Stimulated activated CD4-positive, alpha-beta T cell treated with anti-CD3 and anti-CD28 coated beads, Interleukin-2, amount 100 ng/mL, for 48 hours (primary cell): Measurements from ENCODE around the gene FLCN.
A peak's percentile ranks its signal among the peaks of the same experiment; 100 is the strongest.
"Not testable (repeated sequence)": the region's sequence is repeated elsewhere in the genome, so short reads cannot be mapped to it uniquely, and the experiment has no call there.

ENCODE experiments used
- DNase-seq, 2 donors: peaks; one replicate each; pipeline ENCODE4 v3.0.0-alpha.2; 2020

Gene FLCN, protein sequence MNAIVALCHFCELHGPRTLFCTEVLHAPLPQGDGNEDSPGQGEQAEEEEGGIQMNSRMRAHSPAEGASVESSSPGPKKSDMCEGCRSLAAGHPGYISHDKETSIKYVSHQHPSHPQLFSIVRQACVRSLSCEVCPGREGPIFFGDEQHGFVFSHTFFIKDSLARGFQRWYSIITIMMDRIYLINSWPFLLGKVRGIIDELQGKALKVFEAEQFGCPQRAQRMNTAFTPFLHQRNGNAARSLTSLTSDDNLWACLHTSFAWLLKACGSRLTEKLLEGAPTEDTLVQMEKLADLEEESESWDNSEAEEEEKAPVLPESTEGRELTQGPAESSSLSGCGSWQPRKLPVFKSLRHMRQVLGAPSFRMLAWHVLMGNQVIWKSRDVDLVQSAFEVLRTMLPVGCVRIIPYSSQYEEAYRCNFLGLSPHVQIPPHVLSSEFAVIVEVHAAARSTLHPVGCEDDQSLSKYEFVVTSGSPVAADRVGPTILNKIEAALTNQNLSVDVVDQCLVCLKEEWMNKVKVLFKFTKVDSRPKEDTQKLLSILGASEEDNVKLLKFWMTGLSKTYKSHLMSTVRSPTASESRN

DNA sequence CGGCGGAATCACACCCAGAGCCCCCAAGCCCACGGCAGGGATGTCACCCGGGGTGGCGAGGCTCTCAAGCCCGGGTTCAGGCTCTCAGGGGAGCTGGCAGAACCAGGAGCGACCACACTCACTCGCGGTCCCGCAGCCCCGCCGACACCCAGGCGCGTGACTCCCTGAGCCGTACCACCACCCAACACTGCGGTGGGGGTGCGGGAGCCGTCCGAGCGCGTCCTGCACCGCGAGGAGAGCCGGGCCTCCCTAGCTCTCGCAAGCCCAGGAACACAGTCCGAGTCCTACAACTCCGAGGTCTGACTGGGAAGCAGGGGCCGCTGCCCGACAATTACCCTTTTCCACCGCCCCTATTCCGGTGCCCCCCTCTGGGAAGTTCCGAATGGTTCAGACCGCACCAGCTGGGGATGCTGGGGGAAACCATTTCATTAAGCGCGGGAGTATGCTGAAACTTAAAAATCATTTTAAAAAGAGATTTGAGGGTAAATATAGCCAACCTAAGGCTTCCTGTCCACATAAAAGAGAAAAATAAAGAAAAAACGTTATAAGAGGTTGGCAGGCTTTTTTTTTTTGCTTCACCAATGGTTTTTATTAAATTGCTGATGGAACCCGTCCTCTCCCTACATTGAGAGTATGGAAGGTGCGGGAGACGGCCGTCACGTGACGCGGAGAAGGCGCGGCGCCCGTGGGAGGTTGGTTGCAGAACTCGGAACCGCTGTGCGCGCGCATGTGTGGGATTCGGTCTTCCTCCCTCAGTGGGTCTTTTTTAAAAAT lies at the start of gene FLCN:
TSS of gene FLCN (minus strand) at position 143 of the 774 bp plus-strand sequence. CDS start 9,031 bp downstream, outside the sequence.
- DNase-seq, result peak; percentile 81 to 87

DNA sequence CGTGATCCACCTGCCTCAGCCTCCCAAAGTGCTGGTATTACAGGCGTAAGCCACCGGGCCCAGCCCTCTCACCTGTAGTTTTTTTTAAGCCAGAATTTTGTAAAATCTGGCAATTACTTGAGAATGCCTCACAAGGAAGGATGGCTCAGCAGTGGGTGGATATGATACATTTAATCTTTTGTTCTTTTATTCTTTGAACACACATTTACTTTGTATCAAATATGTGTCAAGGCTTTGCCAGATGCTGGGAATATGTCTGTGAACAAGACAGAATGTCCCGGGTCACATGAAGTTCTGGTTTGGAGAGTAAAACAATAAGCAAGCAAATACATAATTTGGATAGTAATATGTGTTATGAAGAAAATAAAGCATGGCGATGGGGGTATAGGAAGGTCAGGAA lies 49.0 kb upstream of the FLCN start:
- no peak for DNase-seq

DNA sequence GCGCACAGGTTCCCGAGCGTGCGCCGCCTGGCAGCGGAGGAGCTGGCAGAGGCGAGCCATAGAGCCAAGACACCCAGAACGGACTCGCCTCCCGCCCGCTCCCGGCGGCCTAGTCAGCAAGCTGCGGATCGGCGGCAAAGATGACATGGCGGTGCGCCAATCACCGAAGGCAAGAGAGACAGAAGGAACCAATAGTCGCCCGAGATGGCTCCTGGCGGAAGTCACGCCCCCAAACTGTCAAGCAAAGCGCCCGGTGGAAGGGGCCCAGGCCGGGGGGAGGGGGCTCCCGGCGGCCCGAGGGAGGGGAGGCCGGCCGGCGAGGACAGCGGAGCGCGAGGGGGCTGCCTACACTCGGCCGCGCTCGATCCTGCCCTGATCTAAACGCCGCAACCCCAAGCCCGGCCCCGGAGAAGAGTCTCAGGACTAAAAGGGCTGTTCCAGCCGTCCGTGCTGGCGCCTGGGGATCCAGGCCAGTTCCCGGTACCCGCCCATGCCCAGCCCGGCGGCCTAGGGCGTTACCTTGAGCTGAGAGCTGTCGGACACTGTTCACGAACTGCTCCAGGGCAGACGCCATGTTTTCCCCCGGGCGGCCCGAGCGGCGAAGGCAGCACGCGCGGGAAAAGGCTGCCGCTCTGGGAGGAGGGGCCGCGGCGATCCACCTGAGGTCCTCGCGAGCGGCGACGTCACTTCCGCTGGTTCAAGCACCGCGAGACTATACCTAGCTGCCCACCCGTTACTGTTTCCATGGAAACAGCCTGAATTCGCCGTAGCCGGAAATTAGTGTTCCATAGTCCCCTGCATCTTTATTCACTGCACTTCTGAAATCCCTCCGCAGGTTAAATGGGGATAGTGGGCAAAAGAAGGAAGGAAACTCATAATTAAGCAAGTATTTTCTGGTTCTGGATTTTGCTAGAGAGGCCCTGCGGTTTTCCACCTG lies 43.9 kb upstream of the FLCN start, which contains the start of gene COPS3:
TSS of gene COPS3 (minus strand) at position 634 of the 937 bp plus-strand sequence. CDS start at position 574, 60 bp downstream.
- DNase-seq, result peak; percentile 94 to 95

DNA sequence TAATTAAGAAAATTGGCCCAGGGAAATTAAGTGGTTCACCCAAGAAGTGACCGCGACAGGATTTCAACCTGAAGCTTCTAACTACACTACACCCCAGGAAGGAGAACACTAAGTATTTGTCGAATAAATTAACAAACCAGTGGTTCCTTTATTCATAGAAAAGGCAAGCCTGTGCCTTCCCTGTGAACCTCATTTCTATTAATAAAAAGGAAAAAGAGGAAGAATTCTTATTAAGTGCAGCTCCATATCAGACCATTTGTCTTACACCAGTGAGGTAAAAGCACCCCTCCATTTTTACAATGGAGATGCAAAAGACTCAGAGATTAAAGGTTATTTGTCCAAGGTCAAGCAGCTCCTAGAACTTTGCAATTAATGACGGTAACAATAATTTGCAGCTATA lies 42.3 kb upstream of the FLCN start:
- no peak for DNase-seq

DNA sequence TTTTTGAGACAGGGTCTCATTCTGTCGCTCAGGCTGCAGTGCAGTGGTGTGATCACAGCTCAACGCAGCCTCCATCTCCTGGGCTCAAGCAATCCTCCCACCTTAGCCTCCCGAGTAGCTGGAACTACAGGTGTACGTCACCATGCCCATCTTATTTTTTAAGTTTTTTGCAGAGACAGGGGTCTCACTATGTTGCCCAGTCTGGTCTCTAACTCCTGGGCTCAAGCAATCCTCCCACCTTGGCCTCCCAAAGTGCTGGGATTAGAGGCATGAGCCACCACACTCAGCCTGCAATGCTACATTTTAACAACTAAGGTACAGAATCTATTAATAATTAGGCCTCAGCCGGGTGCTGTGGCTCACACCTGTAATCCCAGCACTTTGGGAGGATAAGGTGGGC lies 40.5 kb upstream of the FLCN start:
- not testable (repeated sequence) for DNase-seq

DNA sequence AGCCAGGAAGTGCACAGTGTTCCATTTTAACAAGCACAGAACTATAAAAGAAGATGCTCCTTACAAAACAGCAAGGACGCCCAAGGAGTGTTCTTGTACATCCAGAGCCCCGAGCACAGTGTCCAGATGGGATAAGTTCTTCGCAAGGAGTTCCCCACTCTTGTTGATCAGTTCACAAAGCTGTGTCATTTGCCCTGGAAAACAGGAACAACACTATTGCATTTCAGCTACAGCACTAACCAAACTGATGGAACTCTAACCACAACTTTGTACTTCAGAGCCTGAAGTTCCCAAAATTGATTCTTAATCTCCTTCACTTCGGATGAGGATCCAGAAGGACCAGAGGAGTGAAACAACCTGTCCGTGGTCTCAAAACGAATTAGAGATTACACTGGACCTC lies 39.0 kb upstream of the FLCN start:
- no peak for DNase-seq

DNA sequence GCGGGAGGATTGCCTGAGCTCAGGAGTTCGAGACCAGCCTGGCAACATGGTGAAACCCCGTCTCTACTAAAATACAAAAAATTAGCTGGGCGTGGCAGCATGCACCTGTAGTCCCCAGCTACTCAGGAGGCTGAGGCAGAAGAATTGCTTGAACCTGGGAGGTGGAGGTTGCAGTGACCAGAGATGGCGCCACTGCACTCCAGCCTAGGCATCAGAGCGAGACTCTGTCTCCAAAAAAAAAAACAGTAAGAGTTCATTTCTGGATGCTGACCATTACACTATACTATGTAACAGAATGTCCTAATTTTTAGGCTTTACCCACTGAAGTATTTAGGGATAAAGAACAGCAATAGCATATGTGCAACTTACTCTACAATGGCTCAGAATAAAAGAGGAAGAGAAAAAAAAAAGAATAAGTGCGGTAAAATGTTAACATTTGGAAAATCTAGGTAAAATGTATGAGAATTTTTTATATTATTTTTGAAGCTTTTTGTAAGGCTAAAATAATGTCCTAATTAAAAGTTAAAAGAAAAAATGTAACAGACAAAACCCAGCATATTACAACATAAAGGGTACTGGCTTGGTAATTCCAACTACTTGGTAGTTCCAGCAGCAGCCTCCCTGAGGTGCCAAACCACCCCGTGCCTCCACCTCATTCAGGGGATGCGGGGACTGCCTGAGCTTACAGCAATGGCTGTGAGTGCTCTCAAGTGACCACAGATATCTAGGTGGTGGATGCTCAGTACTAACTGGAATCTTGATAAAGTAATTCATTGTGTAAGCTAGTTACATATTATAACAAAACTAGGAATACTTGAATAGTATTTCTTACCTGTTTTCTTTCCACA lies 33.2 kb upstream of the FLCN start:
- DNase-seq, result peak; percentile 13 to 18

DNA sequence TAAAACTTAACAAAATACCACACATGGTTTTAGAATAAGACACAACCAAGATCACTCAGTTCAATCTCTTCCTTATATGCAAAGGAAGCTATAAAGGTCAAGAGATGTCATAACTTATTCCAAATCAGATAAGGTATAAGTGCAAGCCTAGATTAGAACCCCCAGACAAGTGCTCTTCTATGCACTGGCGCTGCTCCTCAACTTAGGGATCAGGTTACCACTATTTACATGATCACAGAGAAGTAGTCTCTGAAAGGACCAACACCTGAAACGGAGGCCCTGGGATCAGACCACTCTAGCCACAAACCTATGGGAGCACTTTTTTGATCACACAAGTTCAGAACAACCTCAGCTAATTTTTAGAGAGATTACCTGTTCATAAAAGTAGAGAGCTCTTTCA lies 27.5 kb upstream of the FLCN start:
- no peak for DNase-seq

DNA sequence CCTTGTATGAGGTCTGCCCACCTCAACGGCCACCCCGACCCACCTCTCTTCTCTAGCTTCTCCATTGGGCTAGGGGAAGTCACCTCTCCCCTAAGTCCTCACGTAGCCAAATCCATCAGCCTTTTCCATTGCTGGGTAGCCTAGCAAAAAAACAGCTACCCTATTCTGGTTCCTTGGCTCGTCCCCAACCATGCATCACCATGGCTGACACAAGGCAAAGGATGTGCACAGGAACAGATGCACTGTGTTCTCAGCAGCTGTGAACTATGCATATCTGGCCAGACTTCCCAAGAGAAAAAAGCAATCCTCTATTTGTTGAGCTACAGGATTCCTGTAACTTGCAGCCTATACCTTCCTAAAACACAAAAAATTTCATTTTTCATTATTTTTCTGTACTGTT lies 22.0 kb upstream of the FLCN start:
- no peak for DNase-seq

DNA sequence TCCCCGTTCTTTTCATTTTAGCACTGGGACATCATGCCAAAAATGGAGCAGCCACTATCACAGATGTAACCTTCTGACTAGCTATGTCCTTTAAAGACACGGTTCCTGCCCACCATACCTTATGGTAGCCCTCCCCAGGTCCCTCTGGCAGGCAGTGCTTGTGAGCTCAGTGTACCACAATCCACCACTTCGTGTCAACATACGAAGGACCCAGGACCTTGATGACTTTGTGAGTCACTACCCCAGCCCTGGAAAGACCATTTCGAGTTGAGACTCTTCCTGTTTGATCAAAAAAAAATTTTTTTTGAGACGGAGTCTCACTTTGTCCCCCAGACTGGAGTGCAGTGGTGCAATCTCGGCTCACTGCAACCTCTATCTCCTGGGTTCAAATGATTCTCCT lies 21.0 kb upstream of the FLCN start:
- no peak for DNase-seq

DNA sequence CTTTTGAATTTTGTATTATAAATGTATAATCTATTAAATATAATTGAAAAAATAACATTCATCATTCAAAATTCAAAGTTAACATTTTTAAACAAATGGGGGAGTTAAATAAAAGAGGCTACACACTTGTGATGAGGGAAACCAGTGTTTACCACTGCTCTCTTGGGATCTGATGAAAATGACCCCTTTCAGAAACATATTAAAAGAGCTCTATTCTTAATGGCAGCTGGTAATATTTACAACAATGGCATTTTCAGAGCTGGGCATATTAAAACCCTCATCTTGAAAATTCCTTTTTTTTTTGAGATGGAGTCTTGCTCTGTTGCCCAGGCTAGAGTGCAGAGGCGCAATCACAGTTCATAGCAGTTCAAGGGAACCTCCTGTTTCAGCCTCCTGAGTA lies 19.3 kb upstream of the FLCN start:
- no peak for DNase-seq

DNA sequence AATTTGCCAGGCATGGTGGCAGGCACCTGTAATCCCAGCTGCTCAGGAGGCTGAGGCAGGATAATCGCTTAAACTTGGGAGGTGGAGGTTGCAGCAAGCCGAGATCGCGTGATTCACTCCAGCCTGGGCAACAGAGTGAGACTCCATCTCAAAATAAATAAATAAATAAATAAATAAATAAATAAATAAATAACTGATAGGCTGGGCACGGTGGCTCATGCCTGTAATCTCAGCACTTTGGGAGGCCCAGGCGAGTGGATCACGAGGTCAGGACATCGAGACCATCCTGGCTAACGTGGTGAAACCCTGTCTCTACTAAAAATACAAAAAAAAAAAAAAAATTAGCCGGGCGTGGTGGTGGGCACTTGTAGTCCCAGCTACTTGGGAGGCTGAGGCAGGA lies 18.7 kb upstream of the FLCN start:
- not testable (repeated sequence) for DNase-seq

DNA sequence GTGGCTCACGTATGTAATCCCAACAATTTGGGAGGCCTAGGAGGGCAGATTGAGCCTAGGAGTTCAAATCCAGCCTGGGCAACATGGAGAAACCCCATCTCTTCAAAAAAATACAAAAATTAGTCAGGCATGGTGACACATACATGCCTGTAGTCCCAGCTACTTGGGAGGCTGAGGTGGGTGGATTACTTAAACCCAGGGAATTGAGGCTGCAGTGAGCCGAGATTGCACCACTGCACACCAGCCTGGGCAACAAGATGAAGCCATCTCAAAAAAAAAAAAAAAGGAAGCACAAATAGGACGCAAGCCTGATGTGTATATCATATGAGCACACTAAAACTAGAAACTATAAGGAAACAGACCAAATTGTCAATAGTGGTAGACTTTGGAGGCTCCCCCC lies 17.1 kb upstream of the FLCN start:
- DNase-seq, result no peak

DNA sequence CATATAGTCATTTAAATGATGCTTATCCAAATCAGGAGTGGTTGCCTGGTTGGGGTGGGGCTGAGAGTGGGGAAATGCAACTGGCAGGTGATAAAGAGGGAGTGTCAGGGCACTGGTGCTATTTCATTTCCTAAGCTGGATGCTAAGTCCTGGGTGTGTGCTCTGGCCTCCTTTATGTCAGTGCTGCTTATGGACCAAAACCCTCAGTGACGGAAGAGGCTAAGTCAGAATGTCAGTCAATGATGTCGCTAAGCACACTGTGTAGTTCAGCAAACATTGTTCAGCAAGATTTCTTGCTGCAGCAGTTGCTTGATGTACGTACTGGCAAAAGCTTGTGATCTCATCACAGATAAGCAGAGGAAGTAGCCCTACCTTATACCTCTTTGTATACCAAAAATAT lies 16.4 kb upstream of the FLCN start:
- no peak for DNase-seq

DNA sequence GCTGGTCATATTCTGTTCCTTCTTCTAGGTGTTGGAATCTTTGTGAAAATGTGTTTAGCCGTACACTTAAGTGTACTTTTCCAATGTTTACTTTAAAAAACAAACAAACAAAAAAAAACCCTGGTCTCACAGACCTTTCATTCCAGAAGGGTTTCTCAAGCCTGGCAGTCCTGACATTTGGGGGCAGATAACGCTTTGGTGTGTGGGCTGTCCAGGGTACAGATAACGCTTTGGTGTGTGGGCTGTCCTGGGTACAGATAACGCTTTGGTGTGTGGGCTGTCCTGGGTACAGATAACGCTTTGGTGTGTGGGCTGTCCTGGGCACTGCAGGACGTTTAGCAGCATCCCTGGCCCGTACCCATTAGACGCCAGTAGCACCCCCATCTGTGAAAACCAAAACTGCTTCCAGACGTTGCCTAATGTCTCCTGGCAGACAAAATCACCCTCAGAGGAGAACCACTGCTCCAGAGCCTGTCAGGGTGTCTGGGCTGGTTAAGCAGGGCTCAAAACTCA lies 15.2 kb upstream of the FLCN start:
- DNase-seq, result no peak

DNA sequence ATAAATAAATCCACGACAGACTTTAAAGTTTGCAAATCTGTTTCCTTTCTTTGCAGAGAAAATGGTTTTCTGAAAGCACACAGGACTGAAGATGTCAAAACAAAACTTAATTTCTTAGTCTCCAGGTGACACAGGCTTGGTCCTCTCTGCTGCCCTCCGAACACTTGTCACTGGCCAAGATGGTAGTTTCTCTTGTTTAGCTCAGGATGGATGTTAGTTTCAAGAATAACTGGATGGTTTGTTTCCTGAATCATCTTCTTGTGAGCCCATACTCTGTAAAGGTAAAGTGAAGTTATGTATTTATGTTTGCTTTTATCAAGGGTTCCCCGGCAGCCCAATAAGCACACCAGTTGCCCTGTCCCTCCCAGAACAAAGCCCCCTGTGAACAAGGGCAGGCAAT lies 9.9 kb upstream of the FLCN start:
- DNase-seq, result no peak

DNA sequence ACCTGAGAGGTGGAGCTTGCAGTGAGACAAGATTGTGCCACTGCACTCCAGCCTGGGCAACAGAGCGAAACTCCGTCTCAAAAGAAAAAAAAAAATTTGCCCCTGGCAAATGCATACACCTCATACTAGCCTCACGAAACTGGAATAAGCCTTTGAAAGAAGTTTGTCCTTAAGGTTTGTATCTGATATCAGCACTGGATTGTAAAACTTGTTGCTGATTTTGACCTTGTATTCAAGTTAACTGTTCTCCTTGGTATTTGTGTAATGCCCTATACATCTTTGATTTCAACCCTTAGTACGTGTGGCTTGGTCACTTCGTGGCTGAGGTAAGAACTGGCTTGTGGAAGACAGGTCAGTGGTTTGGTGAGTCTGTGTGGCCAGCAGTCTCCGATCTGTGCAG lies 6.2 kb upstream of the FLCN start:
- DNase-seq, result no peak

DNA sequence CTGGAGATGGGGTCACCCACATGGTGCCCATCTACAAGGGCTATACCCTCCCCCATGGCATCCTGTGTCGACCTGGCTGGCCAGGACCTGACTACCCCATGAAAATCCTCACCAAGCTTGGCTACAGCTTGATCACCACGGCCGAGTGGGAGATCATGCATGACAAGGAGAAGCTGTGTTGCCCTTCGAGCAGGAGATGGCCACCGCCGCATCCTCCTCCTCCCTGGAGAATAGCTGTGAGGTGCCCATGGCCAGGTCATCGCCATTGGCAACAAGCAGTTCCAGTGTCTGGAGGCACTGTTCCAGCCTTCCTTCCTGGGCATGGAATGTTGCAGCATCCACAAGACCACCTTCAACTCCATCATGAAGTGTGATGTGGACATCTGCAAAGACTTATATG lies 5.3 kb upstream of the FLCN start:
- no peak for DNase-seq

DNA sequence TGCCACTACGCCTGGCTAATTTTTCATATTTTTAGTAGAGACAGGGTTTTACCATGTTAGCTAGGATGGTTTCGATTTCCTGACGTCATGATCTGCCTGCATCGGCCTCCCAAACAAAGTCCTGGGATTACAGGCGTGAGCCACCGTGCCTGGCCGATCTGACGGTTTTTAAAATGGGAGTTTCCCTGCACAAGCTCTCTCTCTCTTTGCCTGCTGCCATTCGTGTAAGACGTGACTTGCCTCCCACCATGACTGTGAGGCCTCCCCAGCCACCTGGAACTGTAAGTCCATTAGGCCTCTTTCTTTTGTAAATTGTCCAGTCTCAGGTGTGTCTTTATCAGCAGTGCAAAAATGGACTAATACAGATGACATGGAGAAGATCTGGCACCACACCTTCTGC lies 4.7 kb upstream of the FLCN start:
- no peak for DNase-seq

DNA sequence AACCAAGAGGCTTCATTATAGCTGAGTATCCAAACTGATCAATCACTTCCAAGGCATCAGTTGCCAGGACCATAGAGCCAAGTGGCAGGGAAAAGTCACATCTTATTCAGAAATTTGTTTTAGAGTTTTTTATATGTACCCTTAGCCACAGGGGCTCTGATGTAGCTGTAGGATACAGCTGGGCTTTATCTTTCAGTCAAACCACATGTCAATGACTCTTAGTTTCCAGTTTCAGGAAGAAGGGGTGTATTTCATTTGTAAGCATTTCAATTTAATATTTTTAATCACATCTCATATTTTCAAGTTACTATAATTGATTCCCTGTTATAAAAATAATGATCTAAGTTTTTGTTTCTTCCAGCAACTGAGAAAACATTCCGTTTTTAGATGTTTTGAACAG lies 2.9 kb upstream of the FLCN start:
- no peak for DNase-seq

DNA sequence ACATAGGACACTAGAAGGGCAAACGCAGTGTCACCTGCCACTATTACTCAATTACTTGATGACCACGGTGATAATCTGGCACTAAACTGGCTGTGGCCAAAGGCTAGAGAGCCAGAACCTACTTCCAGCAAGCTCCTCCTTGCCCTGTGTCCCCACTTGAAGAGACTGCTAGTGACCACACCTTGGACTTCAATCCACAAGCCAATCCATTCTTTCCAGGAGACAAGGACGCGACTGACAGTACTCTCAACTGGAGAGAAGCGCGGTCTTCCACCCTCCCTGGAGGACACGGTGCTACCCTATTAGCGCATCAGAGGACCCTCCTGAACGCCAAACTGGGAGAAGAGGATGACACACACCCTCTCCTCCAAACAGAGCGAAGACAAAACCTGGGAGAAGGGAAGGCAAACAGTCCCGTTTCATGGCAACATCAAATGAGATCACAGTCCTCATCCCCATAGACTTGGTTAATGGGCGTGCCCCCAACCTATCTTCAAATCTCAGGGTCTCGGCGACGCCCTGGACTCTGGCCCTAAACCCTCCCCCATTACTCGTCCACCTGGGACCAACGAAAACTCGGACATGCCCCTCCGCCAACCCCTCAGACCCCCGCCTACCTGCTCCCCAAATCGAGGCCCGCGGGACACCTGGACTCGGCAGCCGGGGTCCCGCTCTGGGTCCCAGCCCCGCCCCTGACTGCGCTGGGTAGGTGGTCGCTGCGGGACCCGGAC lies 508 bp downstream of the FLCN start:
- peak in 1 of 2 donors; percentile 2 for DNase-seq
